ENCODE data around the gene NAT8L.
"Not testable (repeated sequence)": the region's sequence is repeated elsewhere in the genome, so short reads cannot be mapped to it uniquely, and the experiment has no call there.

GRCh38 chr4:2031161-2031560 is 28.0 kb upstream of the NAT8L start:
- not testable (repeated sequence) for TF ChIP-seq ZNF260 (CRISPR knock-in tag; IDR thresholded peaks at IDR 0.05; ENCODE audit: borderline replicate concordance, low read depth); EZH2 (conservative IDR thresholded peaks at IDR 0.05; ENCODE audit: low read depth, low read length); POLR2A (IDR thresholded peaks at IDR 0.05; ENCODE audit: insufficient read depth in 1 of 2, low read depth in 2 of 2, low read length in 2 of 2); RELA (CRISPR knock-in tag; IDR thresholded peaks at IDR 0.05); ZNF282 (IDR thresholded peaks at IDR 0.05; ENCODE audit: partially characterized antibody)
